Measurements from ENCODE around the gene STOML1.

DNA sequence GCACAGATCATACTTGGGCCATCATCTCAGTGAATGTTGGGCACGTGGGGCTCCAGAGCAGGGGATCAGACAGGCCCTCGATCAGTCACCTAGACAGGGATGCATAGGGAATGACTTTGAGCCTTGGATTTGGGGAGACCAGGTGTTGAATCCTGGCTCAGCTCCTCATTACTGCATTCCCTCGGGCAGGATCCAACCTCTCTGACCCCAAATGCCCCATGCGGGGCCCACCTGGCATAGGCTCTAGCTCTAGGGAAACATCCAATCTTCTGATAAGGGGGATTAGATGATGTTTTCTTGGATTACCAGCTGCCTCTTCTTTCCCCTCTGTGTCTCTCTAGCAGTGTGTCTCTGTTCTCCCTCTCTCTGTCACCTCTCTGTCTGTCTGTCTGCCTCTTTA is 43.1 kb downstream of the STOML1 start:
- TF ChIP-seq EZH2phosphoT487 (IDR thresholded peaks at IDR 0.05; ENCODE audit: borderline replicate concordance) (no peak), EZH2 (IDR thresholded peaks at IDR 0.05) (no peak), CEBPB (IDR thresholded peaks at IDR 0.05; ENCODE audit: low read depth) (no peak), JUND (IDR thresholded peaks at IDR 0.05) (no peak), POLR2A (IDR thresholded peaks at IDR 0.05; ENCODE audit: borderline replicate concordance, extremely low read depth, insufficient read depth, insufficient read length) (no peak), POLR2AphosphoS5 (IDR thresholded peaks at IDR 0.05; ENCODE audit: low read depth, low read length) (no peak), ELF1 (IDR thresholded peaks at IDR 0.05; ENCODE audit: borderline replicate concordance, low read depth) (no peak), ZFX (IDR thresholded peaks at IDR 0.05) (no peak), YY1 (IDR thresholded peaks at IDR 0.05; ENCODE audit: extremely low read depth, insufficient replicate concordance, low read depth, low read length) (no peak), RAD21 (IDR thresholded peaks at IDR 0.05; ENCODE audit: low read depth) (no peak), TCF7L2 (IDR thresholded peaks at IDR 0.05; ENCODE audit: borderline replicate concordance, extremely low read depth, insufficient read depth, insufficient read length) (no peak)
- TF ChIP-seq, protein P1, sequence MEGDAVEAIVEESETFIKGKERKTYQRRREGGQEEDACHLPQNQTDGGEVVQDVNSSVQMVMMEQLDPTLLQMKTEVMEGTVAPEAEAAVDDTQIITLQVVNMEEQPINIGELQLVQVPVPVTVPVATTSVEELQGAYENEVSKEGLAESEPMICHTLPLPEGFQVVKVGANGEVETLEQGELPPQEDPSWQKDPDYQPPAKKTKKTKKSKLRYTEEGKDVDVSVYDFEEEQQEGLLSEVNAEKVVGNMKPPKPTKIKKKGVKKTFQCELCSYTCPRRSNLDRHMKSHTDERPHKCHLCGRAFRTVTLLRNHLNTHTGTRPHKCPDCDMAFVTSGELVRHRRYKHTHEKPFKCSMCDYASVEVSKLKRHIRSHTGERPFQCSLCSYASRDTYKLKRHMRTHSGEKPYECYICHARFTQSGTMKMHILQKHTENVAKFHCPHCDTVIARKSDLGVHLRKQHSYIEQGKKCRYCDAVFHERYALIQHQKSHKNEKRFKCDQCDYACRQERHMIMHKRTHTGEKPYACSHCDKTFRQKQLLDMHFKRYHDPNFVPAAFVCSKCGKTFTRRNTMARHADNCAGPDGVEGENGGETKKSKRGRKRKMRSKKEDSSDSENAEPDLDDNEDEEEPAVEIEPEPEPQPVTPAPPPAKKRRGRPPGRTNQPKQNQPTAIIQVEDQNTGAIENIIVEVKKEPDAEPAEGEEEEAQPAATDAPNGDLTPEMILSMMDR (IDR thresholded peaks at IDR 0.05 in 2 of 3, conservative IDR thresholded peaks at IDR 0.05 in 1 of 3; ENCODE audit: borderline replicate concordance in 1 of 3, insufficient read depth in 1 of 3, low read depth in 2 of 3, low read length in 2 of 3) = no peak
- TF ChIP-seq, protein P2, sequence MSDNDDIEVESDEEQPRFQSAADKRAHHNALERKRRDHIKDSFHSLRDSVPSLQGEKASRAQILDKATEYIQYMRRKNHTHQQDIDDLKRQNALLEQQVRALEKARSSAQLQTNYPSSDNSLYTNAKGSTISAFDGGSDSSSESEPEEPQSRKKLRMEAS (IDR thresholded peaks at IDR 0.05) = no peak

Measured in HCT116 (cell line).